HEK293 (cell line): ENCODE measurements around the gene PKN3.

Source experiments
- GLI2 ChIP-seq: fragments of 450-650 bp; formaldehyde crosslinking; IDR thresholded peaks from 2 replicates; pipeline ENCODE4; 2017; ENCODE audit warnings: missing biosample characterization, missing genetic modification characterization, low read depth, borderline replicate concordance
- GLIS1 ChIP-seq: fragments of 450-650 bp; formaldehyde crosslinking; IDR thresholded peaks from 2 replicates; pipeline ENCODE4 v1.5.1; 2016; ENCODE audit warnings: missing biosample characterization, missing genetic modification characterization
- HOXC10 ChIP-seq: sonication (generic); formaldehyde crosslinking; IDR thresholded peaks from 2 replicates; pipeline ENCODE4 v1.8.1; 2023; ENCODE audit warnings: mild to moderate bottlenecking, missing genetic modification reagents
- KLF9 ChIP-seq: fragments of 450-650 bp; formaldehyde crosslinking; IDR thresholded peaks from 2 replicates; pipeline ENCODE4 v1.5.1; 2016; ENCODE audit warnings: missing biosample characterization, missing genetic modification characterization, low read depth
- MYNN ChIP-seq: fragments of 450-650 bp; formaldehyde crosslinking; IDR thresholded peaks from 2 replicates; pipeline ENCODE4 v1.5.1; 2016; ENCODE audit warnings: missing biosample characterization, missing genetic modification characterization, borderline replicate concordance
- PRDM1 ChIP-seq: fragments of 450-650 bp; formaldehyde crosslinking; IDR thresholded peaks from 2 replicates; pipeline ENCODE4; 2016; ENCODE audit warnings: missing biosample characterization, missing genetic modification characterization
- SALL2 ChIP-seq: fragments of 450-650 bp; formaldehyde crosslinking; IDR thresholded peaks from 2 replicates; pipeline ENCODE4 v1.5.0; 2017; ENCODE audit warnings: missing biosample characterization, mild to moderate bottlenecking, missing genetic modification characterization, borderline replicate concordance
- SCRT2 ChIP-seq: fragments of 450-650 bp; formaldehyde crosslinking; IDR thresholded peaks from 2 replicates; pipeline ENCODE4 v1.5.1; 2016; ENCODE audit warnings: missing biosample characterization, missing genetic modification characterization
- SETDB1 ChIP-seq: IDR thresholded peaks from one replicate; pipeline ENCODE4 v1.6.1; 2017; ENCODE audit warnings: mild to moderate bottlenecking, low read length, moderate library complexity, mixed read lengths; ENCODE audit not compliant: insufficient read length
- ZBTB48 ChIP-seq: fragments of 450-650 bp; formaldehyde crosslinking; IDR thresholded peaks from 2 replicates; pipeline ENCODE4 v1.5.1; 2016; ENCODE audit warnings: missing biosample characterization, missing genetic modification characterization
- ZBTB7A ChIP-seq: fragments of 450-650 bp; formaldehyde crosslinking; IDR thresholded peaks from 2 replicates; pipeline ENCODE4 v1.5.1; 2016; ENCODE audit warnings: low read depth, missing biosample characterization, missing genetic modification characterization
- ZFHX2 ChIP-seq: fragments of 450-650 bp; formaldehyde crosslinking; conservative IDR thresholded peaks from 2 replicates; pipeline ENCODE4 v1.5.1; 2016; ENCODE audit warnings: missing biosample characterization, missing genetic modification characterization
- ZFP3 ChIP-seq: fragments of 450-650 bp; formaldehyde crosslinking; IDR thresholded peaks from 2 replicates; pipeline ENCODE4 v1.5.1; 2016; ENCODE audit warnings: low read depth, missing biosample characterization, missing genetic modification characterization
- ZFP37 ChIP-seq: fragments of 450-650 bp; formaldehyde crosslinking; IDR thresholded peaks from 2 replicates; pipeline ENCODE4 v1.5.1; 2016; ENCODE audit warnings: missing biosample characterization, missing genetic modification characterization
- ZIC2 ChIP-seq: fragments of 450-650 bp; formaldehyde crosslinking; IDR thresholded peaks from 2 replicates; pipeline ENCODE4 v1.5.1; 2016; ENCODE audit warnings: missing biosample characterization, missing genetic modification characterization
- ZNF10 ChIP-seq: fragments of 450-650 bp; formaldehyde crosslinking; IDR thresholded peaks from 2 replicates; pipeline ENCODE4 v1.5.1; 2017; ENCODE audit warnings: missing biosample characterization, missing genetic modification characterization
- ZNF112 ChIP-seq: fragments of 450-650 bp; formaldehyde crosslinking; IDR thresholded peaks from 2 replicates; pipeline ENCODE4 v1.5.0; 2017; ENCODE audit warnings: missing biosample characterization, missing genetic modification characterization
- ZNF175 ChIP-seq: fragments of 450-650 bp; formaldehyde crosslinking; IDR thresholded peaks from 2 replicates; pipeline ENCODE4 v1.5.1; 2016; ENCODE audit warnings: missing biosample characterization, missing genetic modification characterization
- ZNF248 ChIP-seq: fragments of 450-650 bp; formaldehyde crosslinking; IDR thresholded peaks from 2 replicates; pipeline ENCODE4 v1.5.1; 2017; ENCODE audit warnings: missing biosample characterization, missing genetic modification characterization
- ZNF394 ChIP-seq: fragments of 450-650 bp; formaldehyde crosslinking; IDR thresholded peaks from 2 replicates; pipeline ENCODE4 v1.5.1; 2016; ENCODE audit warnings: missing biosample characterization, missing genetic modification characterization, mild to moderate bottlenecking, moderate library complexity, borderline replicate concordance
- ZNF548 ChIP-seq: fragments of 450-650 bp; formaldehyde crosslinking; IDR thresholded peaks from 2 replicates; pipeline ENCODE4 v1.5.1; 2016; ENCODE audit warnings: missing biosample characterization, missing genetic modification characterization
- ZNF654 ChIP-seq: fragments of 450-650 bp; formaldehyde crosslinking; IDR thresholded peaks from 2 replicates; pipeline ENCODE4 v1.5.1; 2016; ENCODE audit warnings: low read depth, missing biosample characterization, missing genetic modification characterization
- ZNF670 ChIP-seq: fragments of 450-650 bp; formaldehyde crosslinking; IDR thresholded peaks from 2 replicates; pipeline ENCODE4 v1.5.1; 2016; ENCODE audit warnings: missing biosample characterization, missing genetic modification characterization, low read depth
- ZNF843 ChIP-seq: fragments of 450-650 bp; formaldehyde crosslinking; IDR thresholded peaks from 2 replicates; pipeline ENCODE4 v1.5.1; 2016; ENCODE audit warnings: missing biosample characterization, missing genetic modification characterization
- ZSCAN16 ChIP-seq: fragments of 450-650 bp; formaldehyde crosslinking; IDR thresholded peaks from 2 replicates; pipeline ENCODE4 v1.5.1; 2016; ENCODE audit warnings: missing biosample characterization, missing genetic modification characterization
- TF ChIP-seq, protein P1 (sequence below): fragments of 450-650 bp; formaldehyde crosslinking; IDR thresholded peaks from 2 replicates; pipeline ENCODE4 v1.5.1; 2016; ENCODE audit warnings: missing biosample characterization, missing genetic modification characterization, borderline replicate concordance
- TF ChIP-seq, protein P2 (sequence below): fragments of 450-650 bp; formaldehyde crosslinking; IDR thresholded peaks from 2 replicates; pipeline ENCODE4 v1.5.1; 2016; ENCODE audit warnings: missing biosample characterization, missing genetic modification characterization
- TF ChIP-seq, protein P3 (sequence below): fragments of 450-650 bp; formaldehyde crosslinking; IDR thresholded peaks from 2 replicates; pipeline ENCODE4 v1.5.1; 2016; ENCODE audit warnings: missing biosample characterization, missing genetic modification characterization
- TF ChIP-seq, protein P4 (sequence below): fragments of 450-650 bp; formaldehyde crosslinking; IDR thresholded peaks from 2 replicates; pipeline ENCODE4 v1.5.1; 2017; ENCODE audit warnings: missing biosample characterization, missing genetic modification characterization
- TF ChIP-seq, protein P5 (sequence below): fragments of 450-650 bp; formaldehyde crosslinking; IDR thresholded peaks from 2 replicates; pipeline ENCODE4 v1.5.1; 2016; ENCODE audit warnings: missing biosample characterization, missing genetic modification characterization

Gene PKN3

DNA sequence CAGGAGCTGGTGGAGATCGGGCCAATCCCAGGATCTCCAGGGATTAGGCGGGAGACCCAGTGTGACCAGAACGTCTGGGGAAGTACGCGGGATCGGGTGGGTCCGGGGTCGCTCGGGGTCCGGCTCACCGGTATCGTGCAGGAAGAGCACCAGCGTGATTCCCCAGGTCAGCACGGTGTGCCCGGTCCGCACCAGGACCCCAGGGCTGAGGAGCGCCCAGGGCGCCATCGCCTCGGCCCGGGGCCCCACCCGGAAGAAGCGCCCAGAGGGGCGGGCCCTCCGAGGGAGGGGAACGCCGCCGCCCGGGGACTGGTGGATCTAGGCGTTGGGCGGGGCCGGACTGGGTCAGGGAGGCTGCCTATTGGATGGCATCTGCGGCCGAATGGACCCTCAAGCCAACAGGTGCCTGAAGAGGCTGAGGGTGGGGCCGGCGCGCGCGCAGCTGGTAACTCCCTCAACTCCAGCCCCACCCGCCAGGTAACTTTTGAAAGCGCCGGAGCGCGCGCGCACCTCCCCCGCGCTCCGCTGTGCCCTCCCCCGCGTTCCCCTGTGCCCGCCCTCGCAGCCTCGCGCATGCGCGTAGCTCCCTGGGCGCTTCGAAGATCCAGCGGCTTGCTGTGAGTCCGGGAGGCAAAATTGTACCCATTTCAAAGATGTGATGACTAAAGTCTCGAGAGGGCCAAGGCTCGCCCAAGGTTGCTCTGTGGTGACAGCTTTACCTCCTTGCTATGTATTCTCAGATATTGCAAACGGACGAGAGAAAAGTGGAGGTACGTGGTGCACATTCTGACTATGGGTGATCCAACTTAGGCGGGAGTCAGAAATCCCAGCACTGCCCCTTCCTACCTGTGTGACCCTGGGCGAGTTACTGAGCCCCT, 21.8 kb downstream of the PKN3 start, which contains the start of gene ZDHHC12 (continued):
- TF ChIP-seq SALL2 (tag by site-specific recombination) (no peak), HOXC10 (CRISPR knock-in tag) (no peak), SCRT2 (tag by site-specific recombination) (peak; percentile 100), ZNF248 (tag by site-specific recombination) (no peak), ZNF394 (peak; percentile 16; the same call in 1 of the 2 replicates), ZNF548 (peak; percentile 24; the same call in 1 of the 2 replicates), GLIS1 (peak; percentile 51; the same call in 1 of the 2 replicates), GLI2 (tag by site-specific recombination) (no peak; the same call in 1 of the 2 replicates), ZBTB48 (tag by site-specific recombination) (peak; percentile 31; the same call in 1 of the 2 replicates), ZNF10 (no peak), ZIC2 (peak; percentile 9; the same call in 1 of the 2 replicates), ZNF843 (no peak), ZBTB7A (tag by site-specific recombination) (peak; percentile 88), ZNF654 (tag by site-specific recombination) (0 out of 2 replicates have a peak, but pooled peaks have one; percentile 4), ZFP3 (tag by site-specific recombination) (peak; percentile 86), ZNF670 (tag by site-specific recombination) (no peak), ZNF112 (tag by site-specific recombination) (no peak), ZNF175 (tag by site-specific recombination) (no peak), MYNN (0 out of 2 replicates have a peak, but pooled peaks have one; percentile 60), SETDB1 (peak; percentile 30), ZFHX2 (tag by site-specific recombination) (peak; percentile 88), PRDM1 (tag by site-specific recombination) (no peak), KLF9 (tag by site-specific recombination) (peak; percentile 43; the same call in 1 of the 2 replicates), ZFP37 (tag by site-specific recombination) (no peak; the same call in 1 of the 2 replicates), ZSCAN16 (tag by site-specific recombination) (0 out of 2 replicates have a peak, but pooled peaks have one; percentile 45)
- TF ChIP-seq, protein P1, sequence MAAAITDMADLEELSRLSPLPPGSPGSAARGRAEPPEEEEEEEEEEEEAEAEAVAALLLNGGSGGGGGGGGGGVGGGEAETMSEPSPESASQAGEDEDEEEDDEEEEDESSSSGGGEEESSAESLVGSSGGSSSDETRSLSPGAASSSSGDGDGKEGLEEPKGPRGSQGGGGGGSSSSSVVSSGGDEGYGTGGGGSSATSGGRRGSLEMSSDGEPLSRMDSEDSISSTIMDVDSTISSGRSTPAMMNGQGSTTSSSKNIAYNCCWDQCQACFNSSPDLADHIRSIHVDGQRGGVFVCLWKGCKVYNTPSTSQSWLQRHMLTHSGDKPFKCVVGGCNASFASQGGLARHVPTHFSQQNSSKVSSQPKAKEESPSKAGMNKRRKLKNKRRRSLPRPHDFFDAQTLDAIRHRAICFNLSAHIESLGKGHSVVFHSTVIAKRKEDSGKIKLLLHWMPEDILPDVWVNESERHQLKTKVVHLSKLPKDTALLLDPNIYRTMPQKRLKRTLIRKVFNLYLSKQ (tag by site-specific recombination) = no peak
- TF ChIP-seq, protein P2, sequence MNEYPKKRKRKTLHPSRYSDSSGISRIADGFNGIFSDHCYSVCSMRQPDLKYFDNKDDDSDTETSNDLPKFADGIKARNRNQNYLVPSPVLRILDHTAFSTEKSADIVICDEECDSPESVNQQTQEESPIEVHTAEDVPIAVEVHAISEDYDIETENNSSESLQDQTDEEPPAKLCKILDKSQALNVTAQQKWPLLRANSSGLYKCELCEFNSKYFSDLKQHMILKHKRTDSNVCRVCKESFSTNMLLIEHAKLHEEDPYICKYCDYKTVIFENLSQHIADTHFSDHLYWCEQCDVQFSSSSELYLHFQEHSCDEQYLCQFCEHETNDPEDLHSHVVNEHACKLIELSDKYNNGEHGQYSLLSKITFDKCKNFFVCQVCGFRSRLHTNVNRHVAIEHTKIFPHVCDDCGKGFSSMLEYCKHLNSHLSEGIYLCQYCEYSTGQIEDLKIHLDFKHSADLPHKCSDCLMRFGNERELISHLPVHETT (tag by site-specific recombination) = peak; percentile 64; the same call in 1 of the 2 replicates
- TF ChIP-seq, protein P3, sequence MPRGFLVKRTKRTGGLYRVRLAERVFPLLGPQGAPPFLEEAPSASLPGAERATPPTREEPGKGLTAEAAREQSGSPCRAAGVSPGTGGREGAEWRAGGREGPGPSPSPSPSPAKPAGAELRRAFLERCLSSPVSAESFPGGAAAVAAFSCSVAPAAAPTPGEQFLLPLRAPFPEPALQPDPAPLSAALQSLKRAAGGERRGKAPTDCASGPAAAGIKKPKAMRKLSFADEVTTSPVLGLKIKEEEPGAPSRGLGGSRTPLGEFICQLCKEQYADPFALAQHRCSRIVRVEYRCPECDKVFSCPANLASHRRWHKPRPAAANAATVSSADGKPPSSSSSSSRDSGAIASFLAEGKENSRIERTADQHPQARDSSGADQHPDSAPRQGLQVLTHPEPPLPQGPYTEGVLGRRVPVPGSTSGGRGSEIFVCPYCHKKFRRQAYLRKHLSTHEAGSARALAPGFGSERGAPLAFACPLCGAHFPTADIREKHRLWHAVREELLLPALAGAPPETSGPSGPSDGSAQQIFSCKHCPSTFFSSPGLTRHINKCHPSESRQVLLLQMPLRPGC (tag by site-specific recombination) = peak; percentile 14; the same call in 1 of the 2 replicates
- TF ChIP-seq, protein P4, sequence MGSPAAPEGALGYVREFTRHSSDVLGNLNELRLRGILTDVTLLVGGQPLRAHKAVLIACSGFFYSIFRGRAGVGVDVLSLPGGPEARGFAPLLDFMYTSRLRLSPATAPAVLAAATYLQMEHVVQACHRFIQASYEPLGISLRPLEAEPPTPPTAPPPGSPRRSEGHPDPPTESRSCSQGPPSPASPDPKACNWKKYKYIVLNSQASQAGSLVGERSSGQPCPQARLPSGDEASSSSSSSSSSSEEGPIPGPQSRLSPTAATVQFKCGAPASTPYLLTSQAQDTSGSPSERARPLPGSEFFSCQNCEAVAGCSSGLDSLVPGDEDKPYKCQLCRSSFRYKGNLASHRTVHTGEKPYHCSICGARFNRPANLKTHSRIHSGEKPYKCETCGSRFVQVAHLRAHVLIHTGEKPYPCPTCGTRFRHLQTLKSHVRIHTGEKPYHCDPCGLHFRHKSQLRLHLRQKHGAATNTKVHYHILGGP (tag by site-specific recombination) = no peak
- TF ChIP-seq, protein P5, sequence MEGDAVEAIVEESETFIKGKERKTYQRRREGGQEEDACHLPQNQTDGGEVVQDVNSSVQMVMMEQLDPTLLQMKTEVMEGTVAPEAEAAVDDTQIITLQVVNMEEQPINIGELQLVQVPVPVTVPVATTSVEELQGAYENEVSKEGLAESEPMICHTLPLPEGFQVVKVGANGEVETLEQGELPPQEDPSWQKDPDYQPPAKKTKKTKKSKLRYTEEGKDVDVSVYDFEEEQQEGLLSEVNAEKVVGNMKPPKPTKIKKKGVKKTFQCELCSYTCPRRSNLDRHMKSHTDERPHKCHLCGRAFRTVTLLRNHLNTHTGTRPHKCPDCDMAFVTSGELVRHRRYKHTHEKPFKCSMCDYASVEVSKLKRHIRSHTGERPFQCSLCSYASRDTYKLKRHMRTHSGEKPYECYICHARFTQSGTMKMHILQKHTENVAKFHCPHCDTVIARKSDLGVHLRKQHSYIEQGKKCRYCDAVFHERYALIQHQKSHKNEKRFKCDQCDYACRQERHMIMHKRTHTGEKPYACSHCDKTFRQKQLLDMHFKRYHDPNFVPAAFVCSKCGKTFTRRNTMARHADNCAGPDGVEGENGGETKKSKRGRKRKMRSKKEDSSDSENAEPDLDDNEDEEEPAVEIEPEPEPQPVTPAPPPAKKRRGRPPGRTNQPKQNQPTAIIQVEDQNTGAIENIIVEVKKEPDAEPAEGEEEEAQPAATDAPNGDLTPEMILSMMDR (tag by site-specific recombination) = no peak; the same call in 1 of the 2 replicates
